Adrenal gland (tissue), 12 donors: ENCODE results near the gene CRYGC. TPM values are rescaled to one million over a fixed set of nuclear protein-coding genes. Genes with fewer than 3 reads are reported as not detected.
"Not testable (repeated sequence)": the region's sequence is repeated elsewhere in the genome, so short reads cannot be mapped to it uniquely, and the experiment has no call there.

ENCODE experiments used
- DNase-seq, 7 donors: peaks; one replicate each; pipeline ENCODE4 v3.0.0-alpha.2; 2019 to 2020
- H3K27ac ChIP-seq, 5 donors: fragments of 200-600 bp; sonication (generic) in 4 of 5; 1 replicate in 3 of 5; 2 replicates in 2 of 5; pipeline versions ENCODE4 v1.5.1 to v1.8.0; 2016 to 2020; ENCODE audit warnings: mild to moderate bottlenecking in 1 of 5
- H3K27me3 ChIP-seq: fragments of 200-600 bp; 2 replicates; pipeline ENCODE4 v1.8.0; 2021
- H3K36me3 ChIP-seq, 2 donors: fragments of 200-600 bp; replicated peaks in 1 of 2; 1 replicate in 1 of 2; 2 replicates in 1 of 2; pipeline versions ENCODE4 v1.5.1 to v1.8.0; 2018 to 2022
- H3K4me1 ChIP-seq, 2 donors: fragments of 200-600 bp; replicated peaks in 1 of 2; 1 replicate in 1 of 2; 2 replicates in 1 of 2; pipeline versions ENCODE4 v1.5.1 to v1.8.0; 2018 to 2021
- H3K4me3 ChIP-seq, 4 donors: fragments of 200-600 bp; sonication (generic) in 3 of 4; one replicate each; pipeline ENCODE4 v1.5.1; 2016 to 2018
- H3K9me3 ChIP-seq, 3 donors: fragments of 200-600 bp; sonication (generic) in 1 of 3; replicated peaks in 1 of 3; 1 replicate in 2 of 3; 2 replicates in 1 of 3; pipeline versions ENCODE4 v1.5.1 to v1.8.0; 2016 to 2021
- CTCF ChIP-seq, 6 experiments: fragments of 450-650 bp in 4 of 6; fragments of 200-600 bp in 2 of 6; sonication (generic) in 1 of 6; IDR thresholded peaks; 1 replicate in 5 of 6; 2 replicates in 1 of 6; pipeline versions ENCODE4 v1.5.1 to v1.8.0; 2016 to 2021; ENCODE audit warnings: antibody characterized with exemption in 6 of 6, mild to moderate bottlenecking in 2 of 6, moderate library complexity in 1 of 6
- POLR2A ChIP-seq, 2 donors: fragments of 450-650 bp; IDR thresholded peaks; one replicate each; pipeline ENCODE4 v1.6.1; 2017; ENCODE audit warnings: antibody characterized with exemption in 2 of 2, mild to moderate bottlenecking in 2 of 2, moderate library complexity in 1 of 2
- WGBS, 4 donors: extraction: QIAGEN DNeasy Blood & Tissue Kit in 2 of 4; methylation state at CpG; one replicate each; pipeline versions ENCODE4 v1.1.5 to v1.1.7; 2013 to 2017; 5-methylcytosine and 5-hydroxymethylcytosine counted together
- intact Hi-C, 2 donors: fragments of 100-400 bp; cut with DNase I; formaldehyde crosslinking; loops; one replicate each; pipeline versions ENCODE4 v1.14.1 to v1.15.0; 2022 to 2023
- polyA plus RNA-seq, 3 donors: library from polyadenylated mRNA; stranded (reverse); fragments of 200-250 nt in 2 of 3; fragments of 350-450 nt in 1 of 3; fragmentation: Illumina TruSeq in 1 of 3; extraction: RNeasy Lipid Tissue Mini Kit (QIAGEN cat#74804) in 1 of 3; gene quantifications; one replicate each; pipeline ENCODE4 v1.2.3, GENCODE V29; 2013 to 2014
- total RNA-seq, 9 donors: library from RNA; depleted of rRNA in 4 of 9; stranded (reverse); fragments of >200 nt in 4 of 9; fragments of 120-200 nt in 1 of 9; fragmentation: NEBNext Ultra II Directional in 1 of 9; extraction: Animal tissue kit (Norgen Biotek cat#: 25700) in 1 of 9; gene quantifications; one replicate each; pipeline versions ENCODE4 v1.1.0 to v1.2.4, GENCODE V29; 2013 to 2023
- donor health status: healthy with polysubstance abuse.
- donor health status: Bipolar disorder and iron deficiency.
- donor health status: DM: yes; HTN: yes; CAD: no.
- donor health status: DM: no; HTN: no; CAD: no.
- donor health status: DM: no; HTN: no; CAD: no.
- donor health status: DM: yes; HTN: yes; CAD: no.

The CRYGC gene
- total and polyA plus RNA-seq, 12 donors, result not detected

GRCh38 chr2:208118918-208119317 is 10.7 kb downstream of the CRYGC start:
- no peak overlapping the region for H3K4me3 ChIP-seq
- DNase-seq, result no peak
- WGBS, 4 donors, result 91 to 98% (median 95%) methylated on average over 3 of the region's 3 CpGs
- no peaks in the 10 kb centered on the region for H3K4me1 ChIP-seq
- no peaks in the 10 kb centered on the region for H3K9me3 ChIP-seq
- TF ChIP-seq CTCF (IDR thresholded peaks at IDR 0.05), result no peak
- TF ChIP-seq POLR2A (IDR thresholded peaks at IDR 0.05), result no peak
- H3K27ac ChIP-seq, result no peak overlapping the region
- H3K36me3 ChIP-seq, result no peaks in the 10 kb centered on the region
- peaks cover 11% of the 10 kb centered on the region for H3K27me3 ChIP-seq
- intact Hi-C loops, result no loop called here

- H3K4me3 ChIP-seq, H3K27ac ChIP-seq, H3K9me3 ChIP-seq, intact Hi-C loops, H3K27me3 ChIP-seq, DNase-seq, H3K36me3 ChIP-seq, H3K4me1 ChIP-seq: not testable (repeated sequence)
- WGBS, 4 donors, result 89 to 93% (median 91%) methylated on average over 11 of the region's 11 CpGs
These were observed 12.2 kb downstream of the CRYGC start for GRCh38 chr2:208117390-208117789.

- no peak for DNase-seq
- H3K9me3 ChIP-seq, result no peaks in the 10 kb centered on the region
- no peaks in the 10 kb centered on the region for H3K4me1 ChIP-seq
- H3K27me3 ChIP-seq, result no peaks in the 10 kb centered on the region
- no peak overlapping the region for H3K4me3 ChIP-seq
- H3K36me3 ChIP-seq, result no peaks in the 10 kb centered on the region
- H3K27ac ChIP-seq, result no peak overlapping the region
- 52 to 68% (median 64%) methylated on average over 5 to 7 of the region's 7 CpGs for WGBS, 4 donors
- no peak for TF ChIP-seq POLR2A (IDR thresholded peaks at IDR 0.05)
- intact Hi-C loops, result no loop called here
These were observed 16.7 kb downstream of the CRYGC start for GRCh38 chr2:208112969-208113368.

- DNase-seq, H3K36me3 ChIP-seq: not testable (repeated sequence)
These were observed 17.3 kb downstream of the CRYGC start for GRCh38 chr2:208112273-208112745.

GRCh38 chr2:208103616-208104015 is 26.0 kb downstream of the CRYGC start:
- H3K27ac ChIP-seq, result no peak overlapping the region
- 71 to 88% (median 81%) methylated on average over 3 of the region's 3 CpGs for whole genome bisulfite sequencing, 4 donors
- H3K27me3 ChIP-seq, result no peaks in the 10 kb centered on the region
- no peaks in the 10 kb centered on the region for H3K9me3 ChIP-seq
- no peak for TF ChIP-seq CTCF (IDR thresholded peaks at IDR 0.05)
- no peak for TF ChIP-seq POLR2A (IDR thresholded peaks at IDR 0.05)
- H3K4me3 ChIP-seq, result no peak overlapping the region
- no peaks in the 10 kb centered on the region for H3K36me3 ChIP-seq
- intact Hi-C loops, result no loop called here
- no peaks in the 10 kb centered on the region for H3K4me1 ChIP-seq
- no peak for DNase-seq

More at GRCh38 chr2:208112273-208112745, 17.3 kb downstream of the CRYGC start:
- WGBS, 4 donors, result 15 to 24% (median 19%) methylated on average over 2 to 36 of the region's 36 CpGs
- H3K4me1 ChIP-seq, intact Hi-C loops, H3K27ac ChIP-seq, H3K27me3 ChIP-seq, H3K9me3 ChIP-seq: not testable (repeated sequence)
- peak overlapping the region in 1 of 4 donors; percentile 26 for H3K4me3 ChIP-seq
